KMS-11 (cell line): ENCODE data around the gene SAE1.

Experiments
- H2AFZ ChIP-seq: fragments of 200-600 bp; sonication (generic); 2 replicates; pipeline ENCODE4 v1.6.1; 2016; ENCODE audit warnings: antibody characterized with exemption, mixed run types, low read depth
- H3K27ac ChIP-seq: fragments of 200-600 bp; sonication (generic); 2 replicates; pipeline ENCODE4 v1.6.1; 2016; ENCODE audit warnings: mild to moderate bottlenecking, mixed run types
- H3K27me3 ChIP-seq: fragments of 200-600 bp; sonication (generic); 2 replicates; pipeline ENCODE4 v1.6.1; 2017; ENCODE audit warnings: mild to moderate bottlenecking, low read depth, mixed run types, moderate library complexity; ENCODE audit not compliant: insufficient read depth
- H3K36me3 ChIP-seq: fragments of 200-600 bp; sonication (generic); 2 replicates; pipeline ENCODE4 v1.6.1; 2017; ENCODE audit warnings: mild to moderate bottlenecking, mixed run types; ENCODE audit not compliant: insufficient read depth
- H3K4me1 ChIP-seq: fragments of 200-600 bp; sonication (generic); 2 replicates; pipeline ENCODE4 v1.6.1; 2016; ENCODE audit warnings: mild to moderate bottlenecking, low read depth, mixed run types; ENCODE audit not compliant: poor library complexity, severe bottlenecking
- H3K4me2 ChIP-seq: fragments of 200-600 bp; sonication (generic); 2 replicates; pipeline ENCODE4 v1.7.0; 2016; ENCODE audit warnings: mild to moderate bottlenecking, mixed run types
- H3K4me3 ChIP-seq: fragments of 200-600 bp; sonication (generic); IDR thresholded peaks from 2 replicates; pipeline ENCODE4 v1.6.1; 2017; ENCODE audit warnings: low read depth, low read length, mixed read lengths; ENCODE audit not compliant: insufficient read depth
- H3K79me2 ChIP-seq: fragments of 200-600 bp; sonication (generic); 2 replicates; pipeline ENCODE4 v1.6.1; 2016; ENCODE audit warnings: low read depth, mixed run types; ENCODE audit not compliant: insufficient read depth
- H3K9ac ChIP-seq: fragments of 200-600 bp; sonication (generic); 2 replicates; pipeline ENCODE4 v1.6.1; 2016; ENCODE audit warnings: mild to moderate bottlenecking, mixed run types
- H4K20me1 ChIP-seq: fragments of 200-600 bp; sonication (generic); 2 replicates; pipeline ENCODE4 v1.6.1; 2016; ENCODE audit warnings: mild to moderate bottlenecking, mixed run types; ENCODE audit not compliant: insufficient read depth
- TF ChIP-seq, protein P1 (sequence below): fragments of 200-600 bp; sonication (generic); conservative IDR thresholded peaks from 2 replicates; pipeline ENCODE4 v1.6.1; 2017; ENCODE audit warnings: low read depth, mild to moderate bottlenecking, antibody characterized with exemption, low read length, moderate library complexity, mixed read lengths

SAE1 gene

DNA sequence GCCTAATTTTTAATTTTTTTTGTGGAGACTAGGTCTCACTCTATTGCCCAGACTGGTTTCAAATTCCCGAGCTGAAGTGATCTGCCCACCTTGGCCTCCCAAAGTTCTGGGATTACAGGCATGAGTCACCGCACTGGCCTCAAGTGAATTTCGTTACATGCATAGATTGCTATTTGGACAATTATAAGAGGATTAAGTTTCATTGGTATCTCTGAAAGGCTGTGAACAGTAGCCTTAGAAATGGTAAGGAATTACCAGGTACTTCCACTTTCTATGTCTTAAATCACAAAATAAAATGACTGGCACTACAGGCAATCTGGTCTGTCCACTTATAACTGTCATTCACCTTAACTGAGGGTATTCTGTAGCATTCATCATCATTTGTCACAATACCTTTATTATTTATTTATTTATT is 122.8 kb downstream of the SAE1 start:
- Histone ChIP-seq H3K36me3 (no peaks in the 10 kb centered on the region), H3K4me1 (peaks cover 14% of the 10 kb centered on the region), H3K9ac (no peak overlapping the region), H3K4me3 (no peak overlapping the region), H3K27me3 (0 out of 2 replicates have a peak, but pooled peaks cover 3% of the 10 kb centered on the region), H3K79me2 (0 out of 2 replicates have a peak, but pooled peaks cover under 1% of the 10 kb centered on the region), H2AFZ (no peak overlapping the region), H3K4me2 (no peak overlapping the region), H4K20me1 (no peaks in the 10 kb centered on the region), H3K27ac (no peak overlapping the region)
- TF ChIP-seq, protein P1, sequence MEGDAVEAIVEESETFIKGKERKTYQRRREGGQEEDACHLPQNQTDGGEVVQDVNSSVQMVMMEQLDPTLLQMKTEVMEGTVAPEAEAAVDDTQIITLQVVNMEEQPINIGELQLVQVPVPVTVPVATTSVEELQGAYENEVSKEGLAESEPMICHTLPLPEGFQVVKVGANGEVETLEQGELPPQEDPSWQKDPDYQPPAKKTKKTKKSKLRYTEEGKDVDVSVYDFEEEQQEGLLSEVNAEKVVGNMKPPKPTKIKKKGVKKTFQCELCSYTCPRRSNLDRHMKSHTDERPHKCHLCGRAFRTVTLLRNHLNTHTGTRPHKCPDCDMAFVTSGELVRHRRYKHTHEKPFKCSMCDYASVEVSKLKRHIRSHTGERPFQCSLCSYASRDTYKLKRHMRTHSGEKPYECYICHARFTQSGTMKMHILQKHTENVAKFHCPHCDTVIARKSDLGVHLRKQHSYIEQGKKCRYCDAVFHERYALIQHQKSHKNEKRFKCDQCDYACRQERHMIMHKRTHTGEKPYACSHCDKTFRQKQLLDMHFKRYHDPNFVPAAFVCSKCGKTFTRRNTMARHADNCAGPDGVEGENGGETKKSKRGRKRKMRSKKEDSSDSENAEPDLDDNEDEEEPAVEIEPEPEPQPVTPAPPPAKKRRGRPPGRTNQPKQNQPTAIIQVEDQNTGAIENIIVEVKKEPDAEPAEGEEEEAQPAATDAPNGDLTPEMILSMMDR, result no peak

DNA sequence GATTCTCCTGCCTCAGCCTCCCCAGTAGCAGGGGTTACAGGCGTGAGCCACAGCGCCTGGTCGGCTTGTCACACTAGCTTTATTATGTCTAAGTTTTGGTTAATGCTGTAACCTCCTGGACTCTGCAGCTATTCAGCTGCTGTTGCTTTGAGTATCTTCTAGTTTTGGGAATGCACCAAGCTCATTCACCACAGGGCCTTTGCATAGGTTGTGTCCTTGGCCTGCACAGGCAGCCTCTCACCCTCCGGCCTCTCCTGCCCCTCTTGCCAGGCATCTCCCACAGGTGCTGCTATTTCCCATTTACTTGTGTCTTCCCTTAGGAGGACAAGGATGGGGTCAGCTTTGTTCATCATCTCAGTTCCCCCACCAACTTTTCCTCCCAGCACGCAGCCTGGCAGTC is 123.3 kb downstream of the SAE1 start:
- no peaks in the 10 kb centered on the region for H3K36me3 ChIP-seq
- TF ChIP-seq, protein P1, result no peak
- H3K27me3 ChIP-seq, result 0 out of 2 replicates have a peak, but pooled peaks cover 3% of the 10 kb centered on the region
- H3K4me1 ChIP-seq, result peaks cover 15% of the 10 kb centered on the region
- H3K27ac ChIP-seq, result no peak overlapping the region
- no peak overlapping the region for H3K4me3 ChIP-seq
- no peak overlapping the region for H3K4me2 ChIP-seq
- 0 out of 2 replicates have a peak, but pooled peaks cover 5% of the 10 kb centered on the region for H3K79me2 ChIP-seq
- H3K9ac ChIP-seq, result no peak overlapping the region
- H4K20me1 ChIP-seq, result no peaks in the 10 kb centered on the region
- H2AFZ ChIP-seq, result no peak overlapping the region

DNA sequence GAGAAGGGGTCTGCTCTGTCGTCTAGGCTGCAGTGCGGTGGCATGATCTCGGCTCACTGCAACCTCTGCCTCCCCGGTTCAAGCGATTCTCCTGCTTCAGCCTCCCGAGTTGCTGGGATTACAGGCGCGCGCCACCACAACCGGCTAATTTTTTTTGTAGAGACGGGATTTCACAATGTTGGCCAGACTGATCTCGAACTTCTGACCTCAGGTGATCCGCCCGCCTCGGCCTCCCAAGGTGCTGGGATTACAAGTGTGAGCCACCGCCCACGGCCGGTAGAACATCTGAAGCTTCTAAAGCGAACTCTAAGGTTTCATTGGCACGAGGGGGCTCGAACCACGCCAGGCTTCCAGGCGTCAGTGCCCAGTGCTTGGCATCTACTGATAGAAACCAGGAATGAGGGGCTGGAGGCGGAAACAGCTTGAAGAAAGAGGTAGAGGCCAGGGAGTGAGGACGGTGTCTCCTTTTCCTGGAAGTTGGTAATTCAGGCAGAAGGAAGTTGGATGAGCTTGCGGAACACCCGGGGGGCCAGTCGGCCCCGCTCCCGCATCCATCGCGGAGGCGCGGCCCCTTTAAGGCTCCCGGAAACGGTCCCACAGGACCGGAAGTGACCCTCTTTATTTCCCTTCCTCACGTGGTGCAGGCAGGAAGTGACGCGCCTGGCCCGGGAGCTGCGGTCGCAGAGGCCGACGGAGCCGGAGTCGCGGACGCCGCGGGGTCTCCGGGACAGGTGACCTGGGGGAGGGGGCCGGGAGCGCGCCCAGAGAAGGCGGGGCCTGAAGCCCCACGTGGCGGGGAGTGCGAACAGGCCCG is 125.5 kb downstream of the SAE1 start, which contains the start of gene CCDC9:
Gene CCDC9, plus strand, starts transcription at position 647 of the 814 bp plus-strand sequence. CDS start 1,876 bp downstream, outside the sequence.
- peak within 1 kb of the TSS; percentile 41 for H3K27ac ChIP-seq
- TF ChIP-seq, protein P1, result no peak

DNA sequence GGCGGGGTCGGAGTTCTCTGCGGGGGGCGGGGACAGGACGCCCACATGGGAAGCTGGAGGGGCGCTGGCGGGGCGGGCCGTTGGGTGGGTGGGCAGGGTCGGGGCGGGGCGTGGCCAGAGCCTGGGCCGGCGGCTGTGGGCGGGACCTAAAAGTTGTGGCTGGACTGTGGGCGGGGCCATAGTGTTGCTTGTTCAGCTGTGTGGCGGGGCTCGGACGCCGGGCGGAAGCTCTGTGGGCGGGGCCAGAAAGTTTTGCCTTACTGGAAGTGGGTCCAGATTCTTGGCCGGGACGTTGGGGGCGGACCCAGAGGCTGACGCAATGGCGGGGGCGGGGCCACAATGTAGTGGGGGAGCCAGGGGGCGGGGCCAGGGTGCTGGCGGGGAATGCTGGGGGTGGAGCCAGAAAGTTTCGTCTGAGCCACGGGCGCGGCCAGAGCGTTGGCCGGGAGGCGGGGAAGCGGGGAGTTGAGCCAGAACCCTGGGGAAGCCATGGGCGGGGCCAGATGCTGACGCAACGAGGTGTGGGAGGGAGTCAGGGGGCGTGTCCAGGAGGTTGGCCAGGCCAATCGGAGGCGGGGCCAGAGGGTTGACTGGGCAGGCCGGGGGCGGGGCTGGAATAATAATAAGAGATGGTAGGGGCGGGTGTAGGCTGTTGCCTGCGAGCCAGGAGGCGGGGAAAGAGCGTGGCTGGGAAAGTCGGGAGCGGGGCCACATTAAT is 126.2 kb downstream of the SAE1 start:
- Histone ChIP-seq H3K4me1 (peaks cover 12% of the 10 kb centered on the region), H3K4me2 (no peak overlapping the region), H3K4me3 (no peak overlapping the region), H3K79me2 (0 out of 2 replicates have a peak, but pooled peaks cover 6% of the 10 kb centered on the region), H3K27ac (peak overlapping the region; percentile 35), H3K27me3 (0 out of 2 replicates have a peak, but pooled peaks cover 3% of the 10 kb centered on the region), H4K20me1 (no peaks in the 10 kb centered on the region), H2AFZ (no peak overlapping the region), H3K36me3 (no peaks in the 10 kb centered on the region), H3K9ac (peak overlapping the region; percentile 44; the same call in 1 of the 2 replicates)
- TF ChIP-seq, protein P1, result no peak

More for the DNA sequence above, 125.5 kb downstream of the SAE1 start, which contains the start of gene CCDC9:
- 0 out of 2 replicates have a peak, but pooled peaks cover 3% of the 10 kb centered on the region for H3K27me3 ChIP-seq
- H3K4me1 ChIP-seq, result peaks cover 11% of the 10 kb centered on the region
- H3K9ac ChIP-seq, result peak within 1 kb of the TSS; percentile 61; the same call in 1 of the 2 replicates
- no peaks in the 10 kb centered on the region for H4K20me1 ChIP-seq
- peak within 1 kb of the TSS; percentile 87 for H3K4me2 ChIP-seq
- no peaks in the 10 kb centered on the region for H3K36me3 ChIP-seq
- H2AFZ ChIP-seq, result peak within 1 kb of the TSS; percentile 87
- H3K79me2 ChIP-seq, result 0 out of 2 replicates have a peak, but pooled peaks cover 6% of the 10 kb centered on the region
- no peak within 1 kb of the TSS for H3K4me3 ChIP-seq
